Keratinocyte (primary cell): ENCODE data around the gene GRIN1. TPM values are rescaled to one million over a fixed set of nuclear protein-coding genes. Genes with fewer than 3 reads are reported as not detected.

ENCODE experiments used
- DNase-seq: peaks from one replicate; pipeline ENCODE4 v3.0.0-alpha.2; 2011; ENCODE audit warnings: low read depth, missing footprints, low spot score
- FAIRE-seq: peaks from 2 replicates; lab custom pipeline; 2011; peaks lifted over from hg19 to GRCh38; lab: Jason Lieb, UNC
- H2AFZ ChIP-seq: 2 replicates; pipeline ENCODE4 v1.6.0; 2012; ENCODE audit warnings: low read length, control low read depth, inconsistent platforms; ENCODE audit not compliant: control insufficient read depth
- H3K27ac ChIP-seq: 2 replicates; pipeline ENCODE4 v1.5.1; 2011; ENCODE audit warnings: low read length; ENCODE audit not compliant: control insufficient read depth, insufficient read depth
- H3K27me3 ChIP-seq: 3 replicates; pipeline ENCODE4 v1.6.0; 2011; ENCODE audit warnings: low read length; ENCODE audit not compliant: control insufficient read depth, insufficient read depth; ENCODE audit errors: extremely low read depth
- H3K36me3 ChIP-seq, 2 experiments: 2 replicates in 1 of 2; 3 replicates in 1 of 2; pipeline ENCODE4 v1.5.1; 2011; ENCODE audit warnings: low read length in 2 of 2, mild to moderate bottlenecking in 1 of 2; ENCODE audit not compliant: control insufficient read depth in 2 of 2, insufficient read depth in 2 of 2; ENCODE audit errors: extremely low read depth in 1 of 2
- H3K4me1 ChIP-seq: 3 replicates; pipeline ENCODE4 v1.5.1; 2011; ENCODE audit warnings: low read length; ENCODE audit not compliant: control insufficient read depth, insufficient read depth; ENCODE audit errors: extremely low read depth
- H3K4me2 ChIP-seq: 3 replicates; pipeline ENCODE4 v1.6.0; 2011; ENCODE audit warnings: low read depth, low read length; ENCODE audit not compliant: control insufficient read depth, insufficient read depth; ENCODE audit errors: extremely low read depth
- H3K4me3 ChIP-seq, 3 experiments: fragments of 200-600 bp in 1 of 3; sonication (generic) in 1 of 3; 2 replicates in 2 of 3; 3 replicates in 1 of 3; pipeline ENCODE4 v1.5.1; 2011 to 2016; ENCODE audit warnings: low read length in 3 of 3, mild to moderate bottlenecking in 3 of 3, control low read depth in 2 of 3, inconsistent platforms in 1 of 3, low read depth in 1 of 3, mixed read lengths in 1 of 3, mixed run types in 1 of 3, moderate library complexity in 1 of 3; ENCODE audit not compliant: control insufficient read depth in 2 of 3, insufficient read depth in 2 of 3; ENCODE audit errors: extremely low read depth in 1 of 3
- H3K79me2 ChIP-seq: 2 replicates; pipeline ENCODE4 v1.6.0; 2012; ENCODE audit warnings: low read length; ENCODE audit not compliant: control insufficient read depth, insufficient read depth
- H3K9ac ChIP-seq: 3 replicates; pipeline ENCODE4 v1.6.0; 2011; ENCODE audit warnings: low read length; ENCODE audit not compliant: control insufficient read depth, insufficient read depth; ENCODE audit errors: extremely low read depth
- H3K9me1 ChIP-seq: 3 replicates; pipeline ENCODE4 v1.6.0; 2011; ENCODE audit warnings: low read length; ENCODE audit not compliant: control insufficient read depth, insufficient read depth; ENCODE audit errors: extremely low read depth
- H3K9me3 ChIP-seq: 2 replicates; pipeline ENCODE4 v1.5.1; 2012; ENCODE audit warnings: low read depth, low read length; ENCODE audit not compliant: control insufficient read depth
- H4K20me1 ChIP-seq: 3 replicates; pipeline ENCODE4 v1.6.0; 2011; ENCODE audit warnings: low read length; ENCODE audit not compliant: control insufficient read depth, insufficient read depth; ENCODE audit errors: extremely low read depth
- CTCF ChIP-seq, 3 experiments: IDR thresholded peaks in 1 of 3; conservative IDR thresholded peaks in 1 of 3; optimal IDR thresholded peaks in 1 of 3; 2 replicates in 2 of 3; 3 replicates in 1 of 3; pipeline versions ENCODE3 to v1.5.1; 2011; ENCODE audit warnings: low read length in 3 of 3, mild to moderate bottlenecking in 3 of 3, moderate library complexity in 2 of 3, control low read depth in 1 of 3, inconsistent platforms in 1 of 3; ENCODE audit not compliant: insufficient read depth in 2 of 3; ENCODE audit errors: extremely low read depth in 1 of 3
- EZH2 ChIP-seq: IDR thresholded peaks from one replicate; pipeline ENCODE4 v1.6.1; 2012; ENCODE audit warnings: inconsistent platforms, mild to moderate bottlenecking, low read length, moderate library complexity
- dilution Hi-C: fragments of 300-500 bp; cut with MboI; formaldehyde crosslinking; loops from one replicate; pipeline ENCODE4 v1.7.0; 2020; ENCODE audit warnings: low sequenced_read_pairs; ENCODE audit not compliant: extremely low pct_ligation_motif_present
- polyA plus RNA-seq, 5 experiments: library from polyadenylated mRNA; depleted of rRNA in 3 of 5; stranded (reverse) in 3 of 5; stranded (forward) in 1 of 5; unstranded in 1 of 5; fragments of >200 nt; gene quantifications; 1 replicate in 1 of 5; 2 replicates in 3 of 5; 3 replicates in 1 of 5; pipeline versions ENCODE4 v1.2.1 to v1.2.3, GENCODE V29; 2011 to 2012; ENCODE audit warnings: missing spikeins in 2 of 5, low read depth in 1 of 5, low replicate concordance in 1 of 5

GRIN1 gene
- polyA plus RNA-seq, 1 donor (not counting 4 experiments of a cell fraction or from before 2014, with no cell fraction given): 0.03 TPM

- no peak overlapping the region for H2AFZ ChIP-seq
- no peak for TF ChIP-seq EZH2
- TF ChIP-seq CTCF (optimal IDR thresholded peaks at IDR 0.05 in 1 of 3, IDR thresholded peaks at IDR 0.05 in 1 of 3, conservative IDR thresholded peaks at IDR 0.05 in 1 of 3; ENCODE audit: extremely low read depth in 1 of 3, insufficient read depth in 2 of 3, low read length in 3 of 3): no peak
- H3K27me3 ChIP-seq: peaks cover 3% of the 10 kb centered on the region
- H3K27ac ChIP-seq: no peak overlapping the region
- no peak overlapping the region for H3K4me2 ChIP-seq
- peaks cover 30% of the 10 kb centered on the region for H3K4me1 ChIP-seq
- H3K79me2 ChIP-seq: peaks cover 27% of the 10 kb centered on the region
- no peak overlapping the region for H3K4me3 ChIP-seq
- H4K20me1 ChIP-seq: peaks cover 5% of the 10 kb centered on the region
- no peak overlapping the region for H3K9ac ChIP-seq
- DNase-seq (no peak), FAIRE-seq (no peak)
- H3K36me3 ChIP-seq: peaks cover 9 to 13% of the 10 kb centered on the region in 2 experiments
- H3K9me3 ChIP-seq: no peaks in the 10 kb centered on the region
- dilution Hi-C loops: no loop called here
- H3K9me1 ChIP-seq: peaks cover 3% of the 10 kb centered on the region
Observed at GRCh38 chr9:137192448-137192780, 53.5 kb downstream of the GRIN1 start.

- H3K9me1 ChIP-seq: peaks cover 3% of the 10 kb centered on the region
- no peak overlapping the region for H3K9ac ChIP-seq
- peaks cover 7% of the 10 kb centered on the region for H4K20me1 ChIP-seq
- DNase-seq (no peak), FAIRE-seq (no peak)
- dilution Hi-C loops: no loop called here
- H3K79me2 ChIP-seq: peaks cover 22% of the 10 kb centered on the region
- H3K27me3 ChIP-seq: peaks cover 3% of the 10 kb centered on the region
- peaks cover 29% of the 10 kb centered on the region for H3K4me1 ChIP-seq
- H3K4me3 ChIP-seq: no peak overlapping the region
- H3K36me3 ChIP-seq: peaks cover 9 to 13% of the 10 kb centered on the region in 2 experiments
- no peaks in the 10 kb centered on the region for H3K9me3 ChIP-seq
- TF ChIP-seq EZH2 (no peak), CTCF (optimal IDR thresholded peaks at IDR 0.05 in 1 of 3, IDR thresholded peaks at IDR 0.05 in 1 of 3, conservative IDR thresholded peaks at IDR 0.05 in 1 of 3; ENCODE audit: extremely low read depth in 1 of 3, insufficient read depth in 2 of 3, low read length in 3 of 3) (no peak)
- H3K4me2 ChIP-seq: no peak overlapping the region
- H3K27ac ChIP-seq: no peak overlapping the region
- H2AFZ ChIP-seq: no peak overlapping the region
Observed at GRCh38 chr9:137192859-137193258, 53.9 kb downstream of the GRIN1 start.
